ENCODE results near the gene ENPP6.

ENPP6 gene

GRCh38 chr4:184120549-184121127 is 97.0 kb downstream of the ENPP6 start:
- Histone ChIP-seq H4K20me1 (ENCODE audit: insufficient read depth, low read length) (no peaks in the 10 kb centered on the region), H3K27me3 (ENCODE audit: insufficient read depth, low read length) (no peaks in the 10 kb centered on the region), H2AFZ (ENCODE audit: low read length) (no peak overlapping the region), H3K27ac (ENCODE audit: low read depth, low read length, poor library complexity, severe bottlenecking) (no peak overlapping the region), H3K4me1 (ENCODE audit: insufficient read depth, low read length, severe bottlenecking) (no peaks in the 10 kb centered on the region), H3K4me3 (ENCODE audit: low read depth, low read length, poor library complexity, severe bottlenecking) (no peak overlapping the region), H3K9me3 (ENCODE audit: low read length) (no peaks in the 10 kb centered on the region), H3K36me3 (ENCODE audit: insufficient read depth, low read length) (no peaks in the 10 kb centered on the region), H3K4me2 (ENCODE audit: low read length) (no peak overlapping the region), H3K9ac (ENCODE audit: low read length) (no peak overlapping the region), H3K79me2 (ENCODE audit: insufficient read depth, low read length) (no peaks in the 10 kb centered on the region), H3K9me2 (ENCODE audit: low read depth, low read length) (no peaks in the 10 kb centered on the region), H3F3A (ENCODE audit: insufficient read depth, low read length) (no peaks in the 10 kb centered on the region)
- TF ChIP-seq CTCF (IDR thresholded peaks at IDR 0.05; ENCODE audit: low read length): no peak
- no peak for TF ChIP-seq EZH2 (IDR thresholded peaks at IDR 0.05; ENCODE audit: borderline replicate concordance, low read length)

GRCh38 chr4:184117662-184118199 is 99.9 kb downstream of the ENPP6 start:
- H3K9me2 ChIP-seq (ENCODE audit: low read depth, low read length): no peaks in the 10 kb centered on the region
- H4K20me1 ChIP-seq (ENCODE audit: insufficient read depth, low read length): no peaks in the 10 kb centered on the region
- H3K36me3 ChIP-seq (ENCODE audit: insufficient read depth, low read length): no peaks in the 10 kb centered on the region
- H2AFZ ChIP-seq (ENCODE audit: low read length): no peak overlapping the region
- no peaks in the 10 kb centered on the region for H3K4me1 ChIP-seq (ENCODE audit: insufficient read depth, low read length, severe bottlenecking)
- H3K9me3 ChIP-seq (ENCODE audit: low read length): no peaks in the 10 kb centered on the region
- no peak overlapping the region for H3K9ac ChIP-seq (ENCODE audit: low read length)
- H3K4me3 ChIP-seq (ENCODE audit: low read depth, low read length, poor library complexity, severe bottlenecking): no peak overlapping the region
- H3K27ac ChIP-seq (ENCODE audit: low read depth, low read length, poor library complexity, severe bottlenecking): no peak overlapping the region
- H3K4me2 ChIP-seq (ENCODE audit: low read length): no peak overlapping the region
- no peaks in the 10 kb centered on the region for H3F3A ChIP-seq (ENCODE audit: insufficient read depth, low read length)
- TF ChIP-seq EZH2 (IDR thresholded peaks at IDR 0.05; ENCODE audit: borderline replicate concordance, low read length) (no peak), CTCF (IDR thresholded peaks at IDR 0.05; ENCODE audit: low read length) (no peak)
- no peaks in the 10 kb centered on the region for H3K27me3 ChIP-seq (ENCODE audit: insufficient read depth, low read length)
- no peaks in the 10 kb centered on the region for H3K79me2 ChIP-seq (ENCODE audit: insufficient read depth, low read length)

GRCh38 chr4:184115399-184115798 is 102.3 kb downstream of the ENPP6 start:
- Histone ChIP-seq H3K9me3 (ENCODE audit: low read length) (no peaks in the 10 kb centered on the region), H3K4me1 (ENCODE audit: insufficient read depth, low read length, severe bottlenecking) (no peaks in the 10 kb centered on the region), H3K36me3 (ENCODE audit: insufficient read depth, low read length) (no peaks in the 10 kb centered on the region), H3K4me3 (ENCODE audit: low read depth, low read length, poor library complexity, severe bottlenecking) (no peak overlapping the region), H3K4me2 (ENCODE audit: low read length) (no peak overlapping the region), H3K27me3 (ENCODE audit: insufficient read depth, low read length) (no peaks in the 10 kb centered on the region), H2AFZ (ENCODE audit: low read length) (no peak overlapping the region), H3K9ac (ENCODE audit: low read length) (no peak overlapping the region), H3K79me2 (ENCODE audit: insufficient read depth, low read length) (no peaks in the 10 kb centered on the region), H4K20me1 (ENCODE audit: insufficient read depth, low read length) (no peaks in the 10 kb centered on the region), H3K27ac (ENCODE audit: low read depth, low read length, poor library complexity, severe bottlenecking) (no peak overlapping the region), H3F3A (ENCODE audit: insufficient read depth, low read length) (no peaks in the 10 kb centered on the region), H3K9me2 (ENCODE audit: low read depth, low read length) (no peaks in the 10 kb centered on the region)
- TF ChIP-seq CTCF (IDR thresholded peaks at IDR 0.05; ENCODE audit: low read length) (no peak), EZH2 (IDR thresholded peaks at IDR 0.05; ENCODE audit: borderline replicate concordance, low read length) (no peak)
